Measurements from ENCODE around the gene MANSC4.
"Not testable (repeated sequence)": the region's sequence is repeated elsewhere in the genome, so short reads cannot be mapped to it uniquely, and the experiment has no call there.

The MANSC4 gene

DNA sequence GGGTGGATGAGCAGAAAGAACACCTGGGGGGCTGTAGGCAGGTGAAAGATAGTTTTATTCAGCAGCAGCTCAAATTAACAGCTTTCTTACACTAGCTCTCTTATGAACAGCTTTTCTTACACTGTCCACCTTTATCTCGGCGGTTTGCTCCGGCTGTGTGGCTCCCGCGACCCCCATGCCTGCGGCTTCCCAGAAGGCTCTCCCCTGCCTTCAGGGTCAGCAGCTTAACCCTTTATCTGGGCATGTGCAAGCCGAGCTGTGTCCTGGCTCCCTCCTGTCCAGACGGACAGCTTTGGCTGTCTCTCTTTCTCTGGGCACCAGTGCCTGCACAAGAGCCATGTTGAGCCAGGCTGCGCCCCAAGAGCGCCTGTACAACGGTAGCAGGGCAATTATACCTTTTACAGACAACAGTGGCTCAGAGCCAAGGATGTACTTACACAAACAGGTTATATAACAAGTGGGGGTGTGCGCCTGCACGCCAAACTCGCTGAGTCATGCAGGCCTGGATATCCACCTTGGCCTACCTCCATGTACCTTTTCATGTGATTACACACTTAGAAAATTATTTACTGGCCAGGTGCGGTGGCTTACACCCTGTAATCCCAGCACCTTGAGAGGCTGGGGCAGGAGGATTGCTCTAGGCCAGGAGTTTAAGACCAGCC lies 28.5 kb downstream of the MANSC4 start:
- no peak for DNase-seq (ENCODE audit: low spot score)

DNA sequence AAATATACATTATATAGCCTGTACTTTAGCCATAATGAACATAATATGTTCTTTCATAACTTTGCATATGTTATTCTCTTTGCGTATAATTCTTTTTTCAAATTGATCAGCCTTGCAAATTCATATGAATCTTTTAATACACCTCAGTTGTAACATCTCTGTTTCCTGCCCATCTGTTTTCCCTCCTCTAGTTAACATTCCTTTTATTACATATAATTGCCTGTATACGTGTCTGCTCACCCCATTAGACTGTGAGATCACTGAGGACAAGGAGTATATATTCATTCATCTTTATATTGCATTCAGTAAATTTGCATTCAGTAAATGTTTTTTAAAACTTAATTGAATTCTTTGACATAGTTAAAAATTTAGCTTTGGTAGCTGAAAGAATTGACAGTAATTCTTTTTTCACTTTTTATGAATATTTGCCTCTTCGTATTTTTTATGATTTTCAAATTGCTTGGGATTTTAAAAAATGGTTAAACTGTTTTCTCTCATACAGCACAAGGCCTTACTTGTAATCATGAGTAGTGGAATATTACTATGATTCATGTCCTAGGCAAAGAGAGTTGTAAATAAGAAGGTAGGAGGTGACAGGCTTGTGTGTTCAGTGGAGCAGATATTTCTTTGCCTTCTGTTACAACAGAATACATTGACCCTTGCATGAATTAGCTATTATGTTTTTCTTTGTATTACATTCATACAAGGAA lies 32.8 kb downstream of the MANSC4 start:
- DNase-seq (ENCODE audit: low spot score), result no peak

DNA sequence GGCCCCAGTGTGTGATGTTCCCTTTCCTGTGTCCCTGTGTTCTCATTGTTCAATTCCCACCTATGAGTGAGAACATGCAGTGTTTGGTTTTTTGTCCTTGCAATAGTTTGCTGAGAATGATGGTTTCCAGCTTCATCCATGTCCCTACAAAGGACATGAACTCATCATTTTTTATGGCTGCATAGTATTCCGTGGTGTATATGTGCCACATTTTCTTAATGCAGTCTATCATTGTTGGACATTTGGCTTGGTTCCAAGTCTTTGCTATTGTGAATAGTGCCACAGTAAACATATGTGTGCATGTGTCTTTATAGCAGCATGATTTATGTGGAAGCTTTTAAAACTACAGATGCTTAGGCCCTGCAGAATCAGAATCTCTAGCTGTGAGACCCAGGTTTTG lies 34.3 kb downstream of the MANSC4 start:
- not testable (repeated sequence) for DNase-seq (ENCODE audit: low spot score)

DNA sequence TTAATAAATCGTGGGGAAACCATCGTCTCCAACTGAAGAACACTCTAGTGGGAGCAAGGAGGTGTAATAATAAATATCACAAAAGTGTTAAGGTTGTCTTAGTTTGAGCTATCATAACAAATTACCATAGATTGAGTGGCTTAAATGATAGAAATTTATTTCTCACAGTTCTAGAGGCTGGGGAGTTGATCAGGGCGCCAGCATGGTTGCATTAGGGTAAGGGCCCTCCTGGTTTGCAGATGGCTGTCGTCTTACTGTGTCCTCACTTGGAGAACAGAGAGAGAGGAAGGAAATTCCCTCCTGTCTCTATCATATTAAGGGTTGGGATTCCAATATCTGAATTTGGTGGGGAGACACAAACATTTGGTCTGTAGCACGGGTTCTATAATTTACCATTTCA lies 36.4 kb downstream of the MANSC4 start:
- no peak for DNase-seq (ENCODE audit: low spot score)

DNA sequence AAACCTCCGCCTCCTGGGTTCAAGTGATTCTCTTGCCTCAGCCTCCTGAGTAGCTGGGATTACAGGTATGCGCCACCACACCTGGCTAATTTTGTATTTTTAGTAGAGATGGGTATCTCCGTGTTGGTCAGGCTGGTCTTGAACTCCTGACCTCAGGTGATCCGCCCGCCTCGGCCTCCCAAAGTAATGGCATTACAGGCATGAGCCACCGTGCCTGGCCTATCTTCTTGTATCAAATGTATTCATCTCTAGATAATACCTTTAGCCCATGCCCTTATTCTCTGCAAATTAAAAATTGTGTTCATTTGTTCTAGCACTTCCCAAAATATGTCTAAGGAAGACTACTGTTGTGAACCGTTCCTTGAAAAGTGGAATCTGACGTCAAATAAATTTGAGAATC lies 45.7 kb downstream of the MANSC4 start:
- DNase-seq (ENCODE audit: low spot score), result not testable (repeated sequence)

DNA sequence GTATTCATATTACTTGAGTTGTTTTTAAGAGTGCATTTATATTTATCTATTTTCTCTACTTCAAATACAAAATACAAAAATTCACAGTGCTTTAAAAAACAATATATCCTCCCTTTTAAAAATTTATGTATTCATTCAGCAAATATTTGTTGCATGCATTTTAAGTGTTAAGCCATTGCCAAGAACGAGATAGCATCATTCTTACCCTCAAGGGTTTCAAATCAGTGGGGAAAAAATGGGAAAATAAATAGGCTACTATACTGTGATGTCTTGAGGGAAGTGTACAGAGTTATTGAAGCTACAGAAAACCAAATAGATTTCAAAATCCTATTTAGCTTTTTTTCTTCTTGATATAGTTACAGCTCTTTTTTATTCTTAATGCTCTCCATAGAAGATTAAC lies 46.2 kb downstream of the MANSC4 start:
- no peak for DNase-seq (ENCODE audit: low spot score)

DNA sequence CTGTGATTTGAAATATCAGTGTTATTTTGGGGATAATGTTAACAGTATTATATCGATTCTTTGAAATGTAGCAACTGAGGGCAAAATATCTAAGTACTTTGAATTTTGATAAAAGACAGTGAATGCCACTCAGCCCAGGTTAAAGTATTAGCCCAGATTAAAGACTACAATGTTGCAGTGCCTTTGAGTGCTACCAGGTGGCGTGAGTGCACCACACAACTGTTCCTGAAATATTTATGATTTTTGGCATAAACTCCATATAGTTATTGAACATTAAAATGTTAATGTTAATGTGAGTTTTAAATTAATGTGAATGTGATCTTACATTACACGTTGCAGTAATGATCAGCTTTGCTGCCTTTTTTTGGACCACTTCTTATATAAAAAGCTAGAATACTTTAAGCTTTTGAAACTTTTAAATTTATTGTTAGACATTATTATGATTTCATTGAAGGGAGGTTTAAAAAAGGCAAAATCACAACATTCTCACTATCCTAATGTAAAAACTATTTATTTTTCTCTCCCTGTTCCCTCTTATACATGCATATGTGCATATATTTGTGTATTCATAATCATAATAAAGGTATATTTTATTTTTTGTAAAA lies 46.9 kb downstream of the MANSC4 start:
- peak; percentile 59 for DNase-seq (ENCODE audit: low spot score)

DNA sequence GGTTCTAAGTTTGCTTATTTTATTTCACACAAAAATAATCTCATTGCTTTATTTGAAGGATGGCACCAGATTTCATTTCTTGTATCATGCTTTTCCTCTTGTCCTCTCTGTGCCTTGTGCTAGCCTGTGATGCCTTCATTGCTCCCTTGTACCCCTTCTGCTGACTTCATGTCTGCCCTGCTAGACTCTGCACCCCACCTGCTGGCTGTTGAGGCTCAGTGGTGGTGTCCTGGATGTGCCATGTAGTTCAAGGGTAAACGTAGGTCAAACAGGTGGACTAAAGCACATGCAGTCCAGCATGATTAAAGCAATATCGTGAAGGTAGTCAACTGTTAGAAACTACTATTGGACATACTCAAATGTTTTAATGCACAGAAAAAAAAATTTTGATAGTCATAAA lies 47.8 kb downstream of the MANSC4 start:
- DNase-seq (ENCODE audit: low spot score), result peak; percentile 48

DNA sequence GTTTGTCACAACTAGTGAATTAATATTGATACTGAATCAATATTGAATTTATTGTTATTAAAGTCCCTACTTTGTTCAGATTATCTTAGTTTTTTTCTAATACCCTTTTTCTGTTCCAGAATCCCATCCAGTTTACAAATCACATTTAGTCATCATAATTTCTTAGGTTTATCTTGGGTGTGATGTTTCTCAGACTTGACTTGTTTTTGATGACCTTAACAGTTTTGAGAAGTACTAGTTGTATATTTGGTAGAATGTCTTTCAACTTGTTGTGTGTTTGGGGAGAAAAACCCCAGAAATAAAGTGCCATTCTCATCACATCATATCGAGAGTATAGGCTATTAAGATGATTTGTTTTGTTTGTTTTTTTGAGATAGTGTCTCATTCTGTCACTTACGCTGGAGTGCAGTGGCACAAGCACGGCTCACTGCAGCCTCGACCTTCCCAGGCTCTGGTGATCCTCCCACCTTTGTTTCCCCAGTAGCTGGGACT lies 49.9 kb downstream of the MANSC4 start:
- DNase-seq (ENCODE audit: low spot score), result no peak

DNA sequence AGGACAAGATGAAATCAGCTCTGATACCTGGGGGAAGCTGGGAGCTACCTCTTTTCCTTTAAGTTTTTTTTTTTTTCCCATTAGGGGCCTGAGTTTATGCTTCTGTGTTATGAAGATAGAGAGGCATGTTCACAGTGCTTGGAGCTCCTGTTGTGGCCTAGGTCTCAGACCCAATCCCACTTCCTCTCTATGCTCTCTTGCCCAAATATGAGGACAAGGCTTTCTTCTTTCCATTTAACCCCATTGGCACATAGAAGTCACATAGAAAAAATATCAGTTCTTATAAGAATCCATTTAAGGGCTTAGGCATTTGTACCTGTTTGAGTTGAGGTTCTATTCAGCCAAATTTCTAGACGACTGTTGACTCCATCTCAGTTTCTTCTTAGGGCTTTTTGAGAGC lies 56.8 kb downstream of the MANSC4 start:
- no peak for DNase-seq (ENCODE audit: low spot score)

Data from D341Med (cell line).